Osteoblast (primary cell): ENCODE data around the gene SLC51B. TPM values are rescaled to one million over a fixed set of nuclear protein-coding genes. Genes with fewer than 3 reads are reported as not detected.

ENCODE experiments used
- DNase-seq: peaks from one replicate; pipeline ENCODE4 v3.0.0; 2011; ENCODE audit warnings: low spot score, mixed read lengths; ENCODE audit not compliant: insufficient read length; ENCODE audit errors: missing footprints
- H2AFZ ChIP-seq: 2 replicates; pipeline ENCODE4 v1.6.0; 2011; ENCODE audit warnings: mild to moderate bottlenecking, low read length
- H3K27ac ChIP-seq: 2 replicates; pipeline ENCODE4 v1.5.1; 2011; ENCODE audit warnings: mild to moderate bottlenecking, low read depth, low read length, moderate library complexity
- H3K27me3 ChIP-seq: 2 replicates; pipeline ENCODE4 v1.6.0; 2012; ENCODE audit warnings: mild to moderate bottlenecking, control low read depth, inconsistent platforms, low read length, moderate library complexity; ENCODE audit not compliant: insufficient read depth
- H3K36me3 ChIP-seq: 2 replicates; pipeline ENCODE4 v1.5.1; 2011; ENCODE audit warnings: mild to moderate bottlenecking, low read length, control low read depth, moderate library complexity; ENCODE audit not compliant: insufficient read depth
- H3K4me1 ChIP-seq: 2 replicates; pipeline ENCODE4 v1.5.1; 2011; ENCODE audit warnings: mild to moderate bottlenecking, low read length, control low read depth, moderate library complexity; ENCODE audit not compliant: insufficient read depth
- H3K4me2 ChIP-seq: 2 replicates; pipeline ENCODE4 v1.6.0; 2011; ENCODE audit warnings: mild to moderate bottlenecking, low read length; ENCODE audit not compliant: insufficient read depth
- H3K4me3 ChIP-seq: fragments of 200-600 bp; sonication (generic); 3 replicates; pipeline ENCODE4 v1.5.1; 2012; ENCODE audit warnings: mild to moderate bottlenecking, low read length, inconsistent platforms; ENCODE audit not compliant: insufficient read depth
- H3K79me2 ChIP-seq: 2 replicates; pipeline ENCODE4 v1.6.0; 2012; ENCODE audit warnings: mild to moderate bottlenecking, low read length, control low read depth, inconsistent platforms; ENCODE audit not compliant: insufficient read depth
- H3K9me3 ChIP-seq: 2 replicates; pipeline ENCODE4 v1.5.1; 2011; ENCODE audit warnings: low read depth, low read length, control low read depth
- H4K20me1 ChIP-seq: 2 replicates; pipeline ENCODE4 v1.6.0; 2012; ENCODE audit warnings: mild to moderate bottlenecking, low read length, control low read depth; ENCODE audit not compliant: insufficient read depth
- CTCF ChIP-seq: IDR thresholded peaks from 2 replicates; pipeline ENCODE4 v1.5.1; 2011; ENCODE audit warnings: mild to moderate bottlenecking, low read depth, low read length, moderate library complexity; ENCODE audit errors: extremely low read depth
- total RNA-seq: library from RNA; depleted of rRNA; stranded (reverse); fragments of >200 nt; gene quantifications from 2 replicates; pipeline ENCODE4 v1.2.3, GENCODE V29; 2012

The SLC51B gene
- total RNA-seq, result not detected in 2 replicates

GRCh38 chr15:65044724-65045481, at the start of gene SLC51B:
TSS of gene SLC51B (plus strand) at chr15:65045387. CDS start at chr15:65050005, 4,618 bp downstream.
- no peak for DNase-seq
- Histone ChIP-seq H3K9me3 (no peaks in the 10 kb centered on the region), H3K4me3 (no peak within 1 kb of the TSS), H3K79me2 (no peaks in the 10 kb centered on the region), H3K4me2 (no peak within 1 kb of the TSS), H3K36me3 (no peaks in the 10 kb centered on the region), H2AFZ (no peak within 1 kb of the TSS), H3K4me1 (peaks cover 23% of the 10 kb centered on the region), H3K27me3 (no peaks in the 10 kb centered on the region), H4K20me1 (no peaks in the 10 kb centered on the region), H3K27ac (no peak within 1 kb of the TSS)
- no peak for TF ChIP-seq CTCF

- Histone ChIP-seq H3K4me3 (no peak overlapping the region), H3K36me3 (no peaks in the 10 kb centered on the region), H3K27ac (no peak overlapping the region), H3K4me1 (no peaks in the 10 kb centered on the region), H3K27me3 (no peaks in the 10 kb centered on the region), H2AFZ (no peak overlapping the region), H3K9me3 (no peaks in the 10 kb centered on the region), H3K79me2 (no peaks in the 10 kb centered on the region), H3K4me2 (no peak overlapping the region), H4K20me1 (no peaks in the 10 kb centered on the region)
- no peak for DNase-seq
- TF ChIP-seq CTCF, result no peak
Observed at GRCh38 chr15:64997066-64997465, 48.1 kb upstream of the SLC51B start.

GRCh38 chr15:64997745-64998375, 47.3 kb upstream of the SLC51B start:
- H3K4me2 ChIP-seq, result no peak overlapping the region
- H3K4me3 ChIP-seq, result no peak overlapping the region
- H4K20me1 ChIP-seq, result no peaks in the 10 kb centered on the region
- no peaks in the 10 kb centered on the region for H3K9me3 ChIP-seq
- no peak overlapping the region for H2AFZ ChIP-seq
- H3K27me3 ChIP-seq, result no peaks in the 10 kb centered on the region
- no peak for TF ChIP-seq CTCF
- no peaks in the 10 kb centered on the region for H3K4me1 ChIP-seq
- no peak overlapping the region for H3K27ac ChIP-seq
- no peak for DNase-seq
- H3K79me2 ChIP-seq, result no peaks in the 10 kb centered on the region
- H3K36me3 ChIP-seq, result peaks cover under 1% of the 10 kb centered on the region

GRCh38 chr15:65004993-65005392, 40.2 kb upstream of the SLC51B start:
- no peak for TF ChIP-seq CTCF
- Histone ChIP-seq H4K20me1 (no peaks in the 10 kb centered on the region), H3K4me1 (no peaks in the 10 kb centered on the region), H3K27ac (no peak overlapping the region), H3K4me2 (no peak overlapping the region), H3K4me3 (no peak overlapping the region), H2AFZ (no peak overlapping the region), H3K9me3 (no peaks in the 10 kb centered on the region), H3K36me3 (peaks cover 14% of the 10 kb centered on the region), H3K79me2 (no peaks in the 10 kb centered on the region), H3K27me3 (no peaks in the 10 kb centered on the region)
- no peak for DNase-seq
